H1 (cell line): Measurements from ENCODE around the gene ITGA11. TPM values are rescaled to one million over a fixed set of nuclear protein-coding genes. Genes with fewer than 3 reads are reported as not detected.

Experiments used
- CTCF ChIA-PET: fragments of 300-600 bp; sonication (Branson Sonifier 250); formaldehyde crosslinking; loops from one replicate; lab custom pipeline; 2021; ENCODE audit not compliant: partially characterized antibody; lab: Charles Lee
- POLR2A ChIA-PET: fragments of 300-600 bp; sonication (Branson Sonifier 250); formaldehyde crosslinking; loops from one replicate; lab custom pipeline; 2021; ENCODE audit warnings: inconsistent platforms; ENCODE audit not compliant: partially characterized antibody; lab: Charles Lee
- DNase-seq, 2 experiments: peaks; one replicate each; pipeline versions ENCODE4 v3.0.0 to v3.0.0-alpha.2; 2010 to 2022; ENCODE audit warnings: low spot score in 2 of 2, low read depth in 1 of 2, mixed read lengths in 1 of 2
- FAIRE-seq: peaks from 2 replicates; lab custom pipeline; 2011; peaks lifted over from hg19 to GRCh38; lab: Jason Lieb, UNC
- H2AFZ ChIP-seq: 2 replicates; pipeline ENCODE4 v1.8.1; 2012; ENCODE audit warnings: low read length, inconsistent platforms
- H2AK5ac ChIP-seq: 2 replicates; pipeline ENCODE4 v1.6.1; 2013; ENCODE audit warnings: low read depth, low read length
- H2BK120ac ChIP-seq: replicated peaks from 2 replicates; pipeline ENCODE3; 2013; ENCODE audit warnings: low read depth, low read length, inconsistent platforms
- H2BK12ac ChIP-seq: 2 replicates; pipeline ENCODE4 v1.6.1; 2013; ENCODE audit warnings: low read depth, low read length
- H2BK15ac ChIP-seq: 2 replicates; pipeline ENCODE4 v1.6.1; 2013; ENCODE audit warnings: low read length
- H2BK20ac ChIP-seq: 2 replicates; pipeline ENCODE4 v1.6.1; 2013; ENCODE audit warnings: low read length
- H2BK5ac ChIP-seq: 2 replicates; pipeline ENCODE4 v1.6.1; 2013; ENCODE audit warnings: low read depth, low read length
- H3K14ac ChIP-seq: 2 replicates; pipeline ENCODE4 v1.6.1; 2013; ENCODE audit warnings: inconsistent platforms; ENCODE audit not compliant: insufficient read length
- H3K18ac ChIP-seq: 2 replicates; pipeline ENCODE4 v1.6.1; 2013; ENCODE audit warnings: low read length; ENCODE audit errors: extremely low read depth
- H3K23ac ChIP-seq: 2 replicates; pipeline ENCODE4 v1.6.1; 2013; ENCODE audit warnings: inconsistent platforms; ENCODE audit not compliant: insufficient read length
- H3K23me2 ChIP-seq: 2 replicates; pipeline ENCODE4 v1.6.1; 2013; ENCODE audit warnings: low read depth, low read length
- H3K27ac ChIP-seq: 2 replicates; pipeline ENCODE4 v1.6.1; 2011; ENCODE audit warnings: low read depth, low read length, inconsistent platforms
- H3K27me3 ChIP-seq, 4 experiments: replicated peaks in 1 of 4; 1 replicate in 1 of 4; 2 replicates in 3 of 4; pipeline versions ENCODE4 v1.6.1 to v1.8.1; 2011 to 2013; ENCODE audit warnings: low read length in 3 of 4, mild to moderate bottlenecking in 3 of 4, inconsistent platforms in 2 of 4, mixed read lengths in 2 of 4, moderate library complexity in 1 of 4; ENCODE audit not compliant: control insufficient read depth in 3 of 4, insufficient read depth in 3 of 4; ENCODE audit errors: extremely low read depth in 1 of 4
- H3K36me3 ChIP-seq, 4 experiments: 2 replicates each; pipeline versions ENCODE4 v1.6.1 to v1.8.1; 2011 to 2013; ENCODE audit warnings: mild to moderate bottlenecking in 4 of 4, low read length in 3 of 4, moderate library complexity in 2 of 4, control low read depth in 1 of 4, inconsistent platforms in 1 of 4; ENCODE audit not compliant: insufficient read depth in 4 of 4, control insufficient read depth in 2 of 4
- H3K4ac ChIP-seq: replicated peaks from 2 replicates; pipeline ENCODE3; 2013; ENCODE audit warnings: low read length, low read depth, mixed read lengths, inconsistent platforms; ENCODE audit not compliant: insufficient read length
- H3K4me1 ChIP-seq, 4 experiments: replicated peaks in 1 of 4; 1 replicate in 1 of 4; 2 replicates in 3 of 4; pipeline versions ENCODE4 v1.6.1 to v1.8.1; 2011 to 2013; ENCODE audit warnings: low read length in 3 of 4, inconsistent platforms in 2 of 4, mixed read lengths in 1 of 4; ENCODE audit not compliant: insufficient read depth in 4 of 4, control insufficient read depth in 3 of 4
- H3K4me2 ChIP-seq, 2 experiments: 2 replicates each; pipeline versions ENCODE4 v1.6.1 to v1.8.1; 2011 to 2013; ENCODE audit warnings: low read depth in 2 of 2, low read length in 2 of 2, control low read depth in 1 of 2, inconsistent platforms in 1 of 2, mild to moderate bottlenecking in 1 of 2; ENCODE audit not compliant: insufficient read depth in 1 of 2
- H3K4me3 ChIP-seq, 4 experiments: fragments of 200-600, 300-600 bp in 1 of 4; sonication (generic), shearing (Covaris generic), sonication (Bioruptor Twin) in 1 of 4; 2 replicates each; pipeline versions ENCODE4 v1.5.1 to v1.8.1; 2011 to 2016; ENCODE audit warnings: low read length in 4 of 4, low read depth in 3 of 4, control low read depth in 2 of 4, inconsistent platforms in 2 of 4, mild to moderate bottlenecking in 2 of 4, mixed read lengths in 1 of 4, moderate library complexity in 1 of 4; ENCODE audit not compliant: insufficient read depth in 2 of 4; ENCODE audit errors: extremely low read depth in 1 of 4
- H3K56ac ChIP-seq: replicated peaks from 2 replicates; pipeline ENCODE3; 2013; ENCODE audit warnings: low read depth, mild to moderate bottlenecking, mixed read lengths, low read length, inconsistent platforms; ENCODE audit not compliant: insufficient read length
- H3K79me1 ChIP-seq: 2 replicates; pipeline ENCODE4 v1.6.1; 2013; ENCODE audit warnings: low read depth, low read length, control low read depth
- H3K79me2 ChIP-seq, 2 experiments: 2 replicates each; pipeline versions ENCODE4 v1.6.1 to v1.8.1; 2012 to 2013; ENCODE audit warnings: low read length in 2 of 2, mild to moderate bottlenecking in 2 of 2, inconsistent platforms in 1 of 2; ENCODE audit not compliant: insufficient read depth in 2 of 2, control insufficient read depth in 1 of 2
- H3K9ac ChIP-seq, 4 experiments: replicated peaks in 1 of 4; 1 replicate in 1 of 4; 2 replicates in 3 of 4; pipeline versions ENCODE4 v1.6.1 to v1.8.1; 2011 to 2013; ENCODE audit warnings: low read depth in 3 of 4, low read length in 3 of 4, control low read depth in 2 of 4, mild to moderate bottlenecking in 2 of 4, moderate library complexity in 2 of 4, inconsistent platforms in 1 of 4; ENCODE audit errors: extremely low read depth in 1 of 4
- H3K9me3 ChIP-seq, 2 experiments: 2 replicates each; pipeline versions ENCODE4 v1.6.1 to v1.8.1; 2012 to 2013; ENCODE audit warnings: mild to moderate bottlenecking in 2 of 2, moderate library complexity in 2 of 2, control low read depth in 1 of 2, inconsistent platforms in 1 of 2, low read depth in 1 of 2, low read length in 1 of 2, mixed read lengths in 1 of 2; ENCODE audit not compliant: insufficient read depth in 2 of 2
- H4K20me1 ChIP-seq, 2 experiments: replicated peaks in 1 of 2; 2 replicates each; pipeline versions ENCODE3 to v1.8.1; 2011 to 2013; ENCODE audit warnings: inconsistent platforms in 2 of 2, low read length in 2 of 2, mild to moderate bottlenecking in 1 of 2; ENCODE audit not compliant: insufficient read depth in 2 of 2, control insufficient read depth in 1 of 2
- H4K5ac ChIP-seq: 2 replicates; pipeline ENCODE4 v1.6.1; 2013; ENCODE audit warnings: low read length, low read depth, mixed read lengths, inconsistent platforms; ENCODE audit not compliant: insufficient read length
- H4K8ac ChIP-seq: 2 replicates; pipeline ENCODE4 v1.8.0; 2013; ENCODE audit warnings: mild to moderate bottlenecking, moderate library complexity, low read length, inconsistent platforms; ENCODE audit not compliant: insufficient read depth; ENCODE audit errors: extremely low read depth
- H4K91ac ChIP-seq: replicated peaks from 2 replicates; pipeline ENCODE3; 2013; ENCODE audit warnings: low read length, mixed read lengths, inconsistent platforms; ENCODE audit not compliant: insufficient read length
- WGBS, 2 experiments: shearing (Covaris generic) in 1 of 2; methylation state at CpG; one replicate each; pipeline versions ENCODE4 v1.1.6 to v1.1.7; 2013 to 2015; ENCODE audit warnings: low lambda C conversion rate in 2 of 2, mixed read lengths in 2 of 2, inconsistent platforms in 1 of 2, low coverage in 1 of 2, missing lambda C conversion rate in 1 of 2; ENCODE audit not compliant: insufficient replicate concordance in 2 of 2, insufficient coverage in 1 of 2, insufficient read length in 1 of 2; ENCODE audit errors: extremely low coverage in 1 of 2, missing lambda C conversion rate in 1 of 2; 5-methylcytosine and 5-hydroxymethylcytosine counted together
- polyA plus RNA-seq, 7 experiments: library from polyadenylated mRNA; depleted of rRNA in 3 of 7; stranded (reverse) in 5 of 7; unstranded in 2 of 7; fragments of >200 nt in 5 of 7; fragments of 200-250 nt in 2 of 7; gene quantifications; 1 replicate in 5 of 7; 2 replicates in 1 of 7; 4 replicates in 1 of 7; pipeline versions ENCODE4 v1.2.1 to v1.2.3, GENCODE V29; 2011 to 2013; ENCODE audit warnings: missing spikeins in 2 of 7, mixed read lengths in 2 of 7
- total RNA-seq: library from RNA; stranded (reverse); fragmentation: NEBNext Ultra II Directional; extraction: Animal tissue kit (Norgen Biotek cat#: 25700); gene quantifications from 2 replicates; pipeline ENCODE4 v1.2.1, GENCODE V29; 2021

ITGA11 gene
- total and polyA plus RNA-seq, 2 of the 8 experiments (the other 6 are each of a cell fraction or from before 2014, with no cell fraction given), result 0.05 to 0.06 TPM

- WGBS, 2 experiments, result 19% methylated on average over 4 of the region's 5 CpGs; no CpG with 5 or more reads in 1 of the 2 experiments
- Histone ChIP-seq H3K36me3 (no peaks in the 10 kb centered on the region), H3K9me3 (no peaks in the 10 kb centered on the region; a peak in 1 of 4 replicates), H3K23ac (no peak overlapping the region), H2BK15ac (no peak overlapping the region), H4K91ac (peak overlapping the region; percentile 77), H3K79me1 (no peaks in the 10 kb centered on the region), H3K4me1 (peaks cover 3 to 22% (median 12%) of the 10 kb centered on the region in 4 experiments; a peak in 3 of 7 replicates), H2AK5ac (no peak overlapping the region), H3K14ac (no peak overlapping the region), H2BK120ac (peak overlapping the region; percentile 97), H3K23me2 (no peaks in the 10 kb centered on the region; the same call in 1 of the 2 replicates), H2AFZ (no peak overlapping the region), H3K4me2 (peak overlapping the region; percentile 52 to 64), H4K8ac (no peak overlapping the region), H2BK20ac (peak overlapping the region; percentile 96; the same call in 1 of the 2 replicates), H3K18ac (peak overlapping the region; percentile 80; the same call in 1 of the 2 replicates), H3K79me2 (no peaks in the 10 kb centered on the region), H3K27me3 (no peaks in the 10 kb centered on the region), H3K56ac (no peak overlapping the region), H4K20me1 (no peaks in the 10 kb centered on the region), H3K27ac (peak overlapping the region; percentile 63; the same call in 1 of the 2 replicates), H3K4me3 (peak overlapping the region in 1 of 4 experiments; percentile 36; a peak in 1 of 8 replicates), H2BK12ac (no peak overlapping the region), H4K5ac (peak overlapping the region; percentile 95), H2BK5ac (peak overlapping the region; percentile 76; the same call in 1 of the 2 replicates), H3K9ac (no peak overlapping the region), H3K4ac (no peak overlapping the region)
- DNase-seq, result no peak
- CTCF ChIA-PET, result interaction anchor here (0.8 to 1.8 kb wide), 4 partner anchors 9 to 46 kb away, joined by 3 to 8 read pairs (median 4); no protein-coding TSS in a partner anchor
- POLR2A ChIA-PET, result interaction anchor here (1.0 to 5.8 kb wide), 2 partner anchors 10 to 14 kb away, joined by 3 to 50 read pairs; partner anchors contain the start of gene FEM1B
- FAIRE-seq, result peak; percentile 36
Observed at GRCh38 chr15:68262514-68263356, 169.2 kb downstream of the ITGA11 start.
